H1 (cell line): ENCODE measurements around the gene CDH11. TPM values are rescaled to one million over a fixed set of nuclear protein-coding genes. Genes with fewer than 3 reads are reported as not detected.
A peak's percentile ranks its signal among the peaks of the same experiment; 100 is the strongest.

Experiments
- CTCF ChIA-PET: fragments of 300-600 bp; sonication (Branson Sonifier 250); formaldehyde crosslinking; loops from one replicate; lab custom pipeline; 2021; ENCODE audit not compliant: partially characterized antibody; lab: Charles Lee
- POLR2A ChIA-PET: fragments of 300-600 bp; sonication (Branson Sonifier 250); formaldehyde crosslinking; loops from one replicate; lab custom pipeline; 2021; ENCODE audit warnings: inconsistent platforms; ENCODE audit not compliant: partially characterized antibody; lab: Charles Lee
- DNase-seq, 2 experiments: peaks; one replicate each; pipeline versions ENCODE4 v3.0.0 to v3.0.0-alpha.2; 2010 to 2022; ENCODE audit warnings: low spot score in 2 of 2, low read depth in 1 of 2, mixed read lengths in 1 of 2
- FAIRE-seq: peaks from 2 replicates; lab custom pipeline; 2011; peaks lifted over from hg19 to GRCh38; lab: Jason Lieb, UNC
- H2AFZ ChIP-seq: 2 replicates; pipeline ENCODE4 v1.8.1; 2012; ENCODE audit warnings: low read length, inconsistent platforms
- H2AK5ac ChIP-seq: 2 replicates; pipeline ENCODE4 v1.6.1; 2013; ENCODE audit warnings: low read depth, low read length
- H2BK120ac ChIP-seq: replicated peaks from 2 replicates; pipeline ENCODE3; 2013; ENCODE audit warnings: low read depth, low read length, inconsistent platforms
- H2BK12ac ChIP-seq: 2 replicates; pipeline ENCODE4 v1.6.1; 2013; ENCODE audit warnings: low read depth, low read length
- H2BK15ac ChIP-seq: 2 replicates; pipeline ENCODE4 v1.6.1; 2013; ENCODE audit warnings: low read length
- H2BK20ac ChIP-seq: 2 replicates; pipeline ENCODE4 v1.6.1; 2013; ENCODE audit warnings: low read length
- H2BK5ac ChIP-seq: 2 replicates; pipeline ENCODE4 v1.6.1; 2013; ENCODE audit warnings: low read depth, low read length
- H3K14ac ChIP-seq: 2 replicates; pipeline ENCODE4 v1.6.1; 2013; ENCODE audit warnings: inconsistent platforms; ENCODE audit not compliant: insufficient read length
- H3K18ac ChIP-seq: 2 replicates; pipeline ENCODE4 v1.6.1; 2013; ENCODE audit warnings: low read length; ENCODE audit errors: extremely low read depth
- H3K23ac ChIP-seq: 2 replicates; pipeline ENCODE4 v1.6.1; 2013; ENCODE audit warnings: inconsistent platforms; ENCODE audit not compliant: insufficient read length
- H3K23me2 ChIP-seq: 2 replicates; pipeline ENCODE4 v1.6.1; 2013; ENCODE audit warnings: low read depth, low read length
- H3K27ac ChIP-seq: 2 replicates; pipeline ENCODE4 v1.6.1; 2011; ENCODE audit warnings: low read depth, low read length, inconsistent platforms
- H3K27me3 ChIP-seq, 4 experiments: replicated peaks in 1 of 4; 1 replicate in 1 of 4; 2 replicates in 3 of 4; pipeline versions ENCODE4 v1.6.1 to v1.8.1; 2011 to 2013; ENCODE audit warnings: low read length in 3 of 4, mild to moderate bottlenecking in 3 of 4, inconsistent platforms in 2 of 4, mixed read lengths in 2 of 4, moderate library complexity in 1 of 4; ENCODE audit not compliant: control insufficient read depth in 3 of 4, insufficient read depth in 3 of 4; ENCODE audit errors: extremely low read depth in 1 of 4
- H3K36me3 ChIP-seq, 4 experiments: 2 replicates each; pipeline versions ENCODE4 v1.6.1 to v1.8.1; 2011 to 2013; ENCODE audit warnings: mild to moderate bottlenecking in 4 of 4, low read length in 3 of 4, moderate library complexity in 2 of 4, control low read depth in 1 of 4, inconsistent platforms in 1 of 4; ENCODE audit not compliant: insufficient read depth in 4 of 4, control insufficient read depth in 2 of 4
- H3K4ac ChIP-seq: replicated peaks from 2 replicates; pipeline ENCODE3; 2013; ENCODE audit warnings: low read length, low read depth, mixed read lengths, inconsistent platforms; ENCODE audit not compliant: insufficient read length
- H3K4me1 ChIP-seq, 4 experiments: replicated peaks in 1 of 4; 1 replicate in 1 of 4; 2 replicates in 3 of 4; pipeline versions ENCODE4 v1.6.1 to v1.8.1; 2011 to 2013; ENCODE audit warnings: low read length in 3 of 4, inconsistent platforms in 2 of 4, mixed read lengths in 1 of 4; ENCODE audit not compliant: insufficient read depth in 4 of 4, control insufficient read depth in 3 of 4
- H3K4me2 ChIP-seq, 2 experiments: 2 replicates each; pipeline versions ENCODE4 v1.6.1 to v1.8.1; 2011 to 2013; ENCODE audit warnings: low read depth in 2 of 2, low read length in 2 of 2, control low read depth in 1 of 2, inconsistent platforms in 1 of 2, mild to moderate bottlenecking in 1 of 2; ENCODE audit not compliant: insufficient read depth in 1 of 2
- H3K4me3 ChIP-seq, 4 experiments: fragments of 200-600, 300-600 bp in 1 of 4; sonication (generic), shearing (Covaris generic), sonication (Bioruptor Twin) in 1 of 4; 2 replicates each; pipeline versions ENCODE4 v1.5.1 to v1.8.1; 2011 to 2016; ENCODE audit warnings: low read length in 4 of 4, low read depth in 3 of 4, control low read depth in 2 of 4, inconsistent platforms in 2 of 4, mild to moderate bottlenecking in 2 of 4, mixed read lengths in 1 of 4, moderate library complexity in 1 of 4; ENCODE audit not compliant: insufficient read depth in 2 of 4; ENCODE audit errors: extremely low read depth in 1 of 4
- H3K56ac ChIP-seq: replicated peaks from 2 replicates; pipeline ENCODE3; 2013; ENCODE audit warnings: low read depth, mild to moderate bottlenecking, mixed read lengths, low read length, inconsistent platforms; ENCODE audit not compliant: insufficient read length
- H3K79me1 ChIP-seq: 2 replicates; pipeline ENCODE4 v1.6.1; 2013; ENCODE audit warnings: low read depth, low read length, control low read depth
- H3K79me2 ChIP-seq, 2 experiments: 2 replicates each; pipeline versions ENCODE4 v1.6.1 to v1.8.1; 2012 to 2013; ENCODE audit warnings: low read length in 2 of 2, mild to moderate bottlenecking in 2 of 2, inconsistent platforms in 1 of 2; ENCODE audit not compliant: insufficient read depth in 2 of 2, control insufficient read depth in 1 of 2
- H3K9ac ChIP-seq, 4 experiments: replicated peaks in 1 of 4; 1 replicate in 1 of 4; 2 replicates in 3 of 4; pipeline versions ENCODE4 v1.6.1 to v1.8.1; 2011 to 2013; ENCODE audit warnings: low read depth in 3 of 4, low read length in 3 of 4, control low read depth in 2 of 4, mild to moderate bottlenecking in 2 of 4, moderate library complexity in 2 of 4, inconsistent platforms in 1 of 4; ENCODE audit errors: extremely low read depth in 1 of 4
- H3K9me3 ChIP-seq, 2 experiments: 2 replicates each; pipeline versions ENCODE4 v1.6.1 to v1.8.1; 2012 to 2013; ENCODE audit warnings: mild to moderate bottlenecking in 2 of 2, moderate library complexity in 2 of 2, control low read depth in 1 of 2, inconsistent platforms in 1 of 2, low read depth in 1 of 2, low read length in 1 of 2, mixed read lengths in 1 of 2; ENCODE audit not compliant: insufficient read depth in 2 of 2
- H4K20me1 ChIP-seq, 2 experiments: replicated peaks in 1 of 2; 2 replicates each; pipeline versions ENCODE3 to v1.8.1; 2011 to 2013; ENCODE audit warnings: inconsistent platforms in 2 of 2, low read length in 2 of 2, mild to moderate bottlenecking in 1 of 2; ENCODE audit not compliant: insufficient read depth in 2 of 2, control insufficient read depth in 1 of 2
- H4K5ac ChIP-seq: 2 replicates; pipeline ENCODE4 v1.6.1; 2013; ENCODE audit warnings: low read length, low read depth, mixed read lengths, inconsistent platforms; ENCODE audit not compliant: insufficient read length
- H4K8ac ChIP-seq: 2 replicates; pipeline ENCODE4 v1.8.0; 2013; ENCODE audit warnings: mild to moderate bottlenecking, moderate library complexity, low read length, inconsistent platforms; ENCODE audit not compliant: insufficient read depth; ENCODE audit errors: extremely low read depth
- H4K91ac ChIP-seq: replicated peaks from 2 replicates; pipeline ENCODE3; 2013; ENCODE audit warnings: low read length, mixed read lengths, inconsistent platforms; ENCODE audit not compliant: insufficient read length
- BCL11A ChIP-seq, 2 experiments: IDR thresholded peaks; one replicate each; pipeline ENCODE4 v1.6.1; 2011; ENCODE audit warnings: low read depth in 2 of 2, low read length in 2 of 2, mild to moderate bottlenecking in 2 of 2
- CBX5 ChIP-seq: fragments of 300-800, 300-1000 bp; sonication (generic); IDR thresholded peaks from 2 replicates; pipeline ENCODE4 v1.7.1; 2016; ENCODE audit warnings: antibody characterized with exemption, low read length, low read depth
- FOSL1 ChIP-seq: IDR thresholded peaks from 2 replicates; pipeline ENCODE4 v1.6.1; 2011; ENCODE audit warnings: mild to moderate bottlenecking, low read depth, low read length, moderate library complexity; ENCODE audit not compliant: insufficient read depth
- HDAC6 ChIP-seq: IDR thresholded peaks from one replicate; pipeline ENCODE4 v1.7.1; 2012; ENCODE audit warnings: low read depth, mild to moderate bottlenecking, inconsistent platforms, low read length, moderate library complexity
- JUN ChIP-seq: IDR thresholded peaks from 2 replicates; pipeline ENCODE4 v1.6.1; 2011; ENCODE audit warnings: low read depth, mild to moderate bottlenecking, improper control_type of control experiment, low read length
- JUND ChIP-seq: IDR thresholded peaks from 2 replicates; pipeline ENCODE4 v1.6.1; 2011; ENCODE audit warnings: mild to moderate bottlenecking, improper control_type of control experiment, low read length
- MAFK ChIP-seq: IDR thresholded peaks from 2 replicates; pipeline ENCODE4 v1.6.1; 2012; ENCODE audit warnings: low read depth, mild to moderate bottlenecking, improper control_type of control experiment, low read length
- RBBP5 ChIP-seq: IDR thresholded peaks from 2 replicates; pipeline ENCODE4 v1.7.1; 2012; ENCODE audit warnings: low read depth, mild to moderate bottlenecking, inconsistent platforms, low read length, moderate library complexity, borderline replicate concordance
- RNF2 ChIP-seq: fragments of 200-900, 300-1000 bp; sonication (generic); IDR thresholded peaks from 2 replicates; pipeline ENCODE4 v1.7.1; 2016; ENCODE audit warnings: borderline replicate concordance, low read depth, mild to moderate bottlenecking, antibody characterized with exemption, low read length; ENCODE audit not compliant: poor library complexity, severe bottlenecking; ENCODE audit errors: missing control alignments
- SP1 ChIP-seq: IDR thresholded peaks from 2 replicates; pipeline ENCODE4 v1.6.1; 2011; ENCODE audit warnings: low read depth, low read length
- SP4 ChIP-seq: IDR thresholded peaks from 2 replicates; pipeline ENCODE4 v1.6.1; 2012; ENCODE audit warnings: low read length, inconsistent platforms
- SUZ12 ChIP-seq: fragments of 200-600 bp; sonication (generic); IDR thresholded peaks from 2 replicates; pipeline ENCODE4 v1.6.1; 2012; ENCODE audit warnings: mild to moderate bottlenecking, inconsistent platforms, low read length, moderate library complexity, mixed read lengths
- TAF7 ChIP-seq: optimal IDR thresholded peaks from 2 replicates; pipeline ENCODE3; 2011; ENCODE audit warnings: low read depth, mild to moderate bottlenecking, inconsistent platforms, low read length, moderate library complexity, borderline replicate concordance
- TCF12 ChIP-seq: IDR thresholded peaks from 2 replicates; pipeline ENCODE4 v1.6.1; 2011; ENCODE audit warnings: low read depth, mild to moderate bottlenecking, low read length
- ZNF274 ChIP-seq: IDR thresholded peaks from 2 replicates; pipeline ENCODE4 v1.7.0; 2012; ENCODE audit warnings: low read length, borderline replicate concordance; ENCODE audit errors: extremely low read depth
- WGBS, 2 experiments: shearing (Covaris generic) in 1 of 2; methylation state at CpG; one replicate each; pipeline versions ENCODE4 v1.1.6 to v1.1.7; 2013 to 2015; ENCODE audit warnings: low lambda C conversion rate in 2 of 2, mixed read lengths in 2 of 2, inconsistent platforms in 1 of 2, low coverage in 1 of 2, missing lambda C conversion rate in 1 of 2; ENCODE audit not compliant: insufficient replicate concordance in 2 of 2, insufficient coverage in 1 of 2, insufficient read length in 1 of 2; ENCODE audit errors: extremely low coverage in 1 of 2, missing lambda C conversion rate in 1 of 2; 5-methylcytosine and 5-hydroxymethylcytosine counted together
- polyA plus RNA-seq, 7 experiments: library from polyadenylated mRNA; depleted of rRNA in 3 of 7; stranded (reverse) in 5 of 7; unstranded in 2 of 7; fragments of >200 nt in 5 of 7; fragments of 200-250 nt in 2 of 7; gene quantifications; 1 replicate in 5 of 7; 2 replicates in 1 of 7; 4 replicates in 1 of 7; pipeline versions ENCODE4 v1.2.1 to v1.2.3, GENCODE V29; 2011 to 2013; ENCODE audit warnings: missing spikeins in 2 of 7, mixed read lengths in 2 of 7
- total RNA-seq: library from RNA; stranded (reverse); fragmentation: NEBNext Ultra II Directional; extraction: Animal tissue kit (Norgen Biotek cat#: 25700); gene quantifications from 2 replicates; pipeline ENCODE4 v1.2.1, GENCODE V29; 2021

CDH11 gene
- total and polyA plus RNA-seq, 2 of the 8 experiments (the other 6 are each of a cell fraction or from before 2014, with no cell fraction given), result 3.3 to 8.4 TPM

- Histone ChIP-seq H3K4ac (no peak overlapping the region), H3K27ac (no peak overlapping the region), H2BK12ac (no peak overlapping the region), H2BK5ac (no peak overlapping the region), H3K9me3 (no peaks in the 10 kb centered on the region), H3K4me3 (no peak overlapping the region), H4K20me1 (no peaks in the 10 kb centered on the region), H2AK5ac (no peak overlapping the region), H3K23me2 (no peaks in the 10 kb centered on the region), H3K79me2 (no peaks in the 10 kb centered on the region), H3K14ac (no peak overlapping the region), H3K23ac (no peak overlapping the region), H2BK15ac (no peak overlapping the region), H3K18ac (no peak overlapping the region), H2BK120ac (no peak overlapping the region), H3K4me1 (no peaks in the 10 kb centered on the region), H4K91ac (no peak overlapping the region), H3K27me3 (no peaks in the 10 kb centered on the region), H4K8ac (0 out of 2 replicates have a peak overlapping the region, but pooled peaks have one; percentile 42), H3K9ac (no peak overlapping the region), H3K4me2 (no peak overlapping the region), H2BK20ac (no peak overlapping the region), H3K36me3 (no peaks in the 10 kb centered on the region), H2AFZ (peak overlapping the region; percentile 97), H4K5ac (no peak overlapping the region), H3K79me1 (no peaks in the 10 kb centered on the region), H3K56ac (no peak overlapping the region)
- no peak for TF ChIP-seq FOSL1
- TF ChIP-seq SP4, result no peak
- no peak for TF ChIP-seq RBBP5
- TF ChIP-seq CBX5, result no peak
- no peak for TF ChIP-seq HDAC6
- no peak for TF ChIP-seq BCL11A (IDR thresholded peaks at IDR 0.05; ENCODE audit: low read depth in 2 of 2, low read length in 2 of 2)
- TF ChIP-seq SP1, result no peak
- no peak for TF ChIP-seq RNF2
- no peak for TF ChIP-seq TCF12
- TF ChIP-seq SUZ12, result no peak
- no peak for TF ChIP-seq JUN
- no peak for TF ChIP-seq TAF7
- no peak for TF ChIP-seq ZNF274
- no peak for TF ChIP-seq MAFK
- TF ChIP-seq JUND, result no peak
- FAIRE-seq (no peak), DNase-seq (peak in 1 of 2 experiments; percentile 3)
- ChIA-PET POLR2A (no interaction called here), CTCF (no interaction called here)
- 85% methylated on average over 6 of the region's 6 CpGs; no CpG with 5 or more reads in 1 of the 2 experiments for WGBS, 2 experiments
These were observed 211.5 kb downstream of the CDH11 start for GRCh38 chr16:64910356-64910755.
